Cortex of kidney (tissue), 1 donor: ENCODE results near the gene SMYD3.

Experiments used
- DNase-seq: peaks from one replicate; lab custom pipeline; 2025; lab: John Stamatoyannopoulos, UW

The SMYD3 gene

GRCh38 chr1:246306415-246307037, 200.6 kb downstream of the SMYD3 start:
- DNase-seq: no peak

- no peak for DNase-seq
These were observed 202.4 kb downstream of the SMYD3 start for GRCh38 chr1:246304484-246305259.

- no peak for DNase-seq
These were observed 204.3 kb downstream of the SMYD3 start for GRCh38 chr1:246302711-246303317.

GRCh38 chr1:246302251-246302625, 204.8 kb downstream of the SMYD3 start:
- DNase-seq: no peak

GRCh38 chr1:246301553-246302250, 205.4 kb downstream of the SMYD3 start:
- no peak for DNase-seq

GRCh38 chr1:246300626-246301549, 206.2 kb downstream of the SMYD3 start:
- DNase-seq: no peak

- DNase-seq: no peak
These were observed 209.5 kb downstream of the SMYD3 start for GRCh38 chr1:246297279-246298265.

- DNase-seq: no peak
These were observed 211.1 kb downstream of the SMYD3 start for GRCh38 chr1:246295968-246296367.

- no peak for DNase-seq
These were observed 211.7 kb downstream of the SMYD3 start for GRCh38 chr1:246295340-246295739.

GRCh38 chr1:246294263-246294662, 212.8 kb downstream of the SMYD3 start:
- no peak for DNase-seq

- no peak for DNase-seq
These were observed 213.5 kb downstream of the SMYD3 start for GRCh38 chr1:246293366-246294121.

GRCh38 chr1:246292571-246292970, 214.5 kb downstream of the SMYD3 start:
- DNase-seq: no peak

- no peak for DNase-seq
These were observed 216.0 kb downstream of the SMYD3 start for GRCh38 chr1:246291127-246291526.

GRCh38 chr1:246283771-246284410, 223.2 kb downstream of the SMYD3 start:
- DNase-seq: no peak

GRCh38 chr1:246281639-246282038, 225.4 kb downstream of the SMYD3 start:
- no peak for DNase-seq

GRCh38 chr1:246281195-246281594, 225.9 kb downstream of the SMYD3 start:
- DNase-seq: no peak

GRCh38 chr1:246280551-246280950, 226.5 kb downstream of the SMYD3 start:
- DNase-seq: no peak

- no peak for DNase-seq
These were observed 227.7 kb downstream of the SMYD3 start for GRCh38 chr1:246279402-246279801.

- DNase-seq: no peak
These were observed 228.7 kb downstream of the SMYD3 start for GRCh38 chr1:246278371-246278770.
